Breast epithelium (tissue), 4 donors: ENCODE data around the gene FCRL2. TPM values are rescaled to one million over a fixed set of nuclear protein-coding genes. Genes with fewer than 3 reads are reported as not detected.

Source experiments
- DNase-seq, 2 donors: peaks; one replicate each; pipeline ENCODE4 v3.0.0-alpha.2; 2019; ENCODE audit warnings: low spot score in 2 of 2
- H3K27ac ChIP-seq, 2 donors: fragments of 200-600 bp; sonication (generic) in 1 of 2; one replicate each; pipeline ENCODE4 v1.5.1; 2016 to 2019; ENCODE audit warnings: mild to moderate bottlenecking in 1 of 2
- H3K27me3 ChIP-seq, 2 donors: fragments of 200-600 bp; sonication (generic) in 1 of 2; one replicate each; pipeline versions ENCODE4 v1.5.1 to v1.6.0; 2017 to 2019; ENCODE audit warnings: control low read depth in 1 of 2, mild to moderate bottlenecking in 1 of 2
- H3K36me3 ChIP-seq: fragments of 200-600 bp; one replicate; pipeline ENCODE4 v1.5.1; 2019
- H3K4me1 ChIP-seq, 2 donors: fragments of 200-600 bp; sonication (generic); one replicate each; pipeline ENCODE4 v1.5.1; 2016 to 2019; ENCODE audit warnings: control low read depth in 1 of 2
- H3K4me3 ChIP-seq, 3 donors: fragments of 200-600 bp; sonication (generic); 1 replicate in 2 of 3; 2 replicates in 1 of 3; pipeline ENCODE4 v1.5.1; 2016 to 2019; ENCODE audit warnings: mild to moderate bottlenecking in 3 of 3, moderate library complexity in 2 of 3
- H3K9me3 ChIP-seq, 2 donors: fragments of 200-600 bp; sonication (generic) in 1 of 2; one replicate each; pipeline ENCODE4 v1.5.1; 2016 to 2019; ENCODE audit warnings: control low read depth in 1 of 2
- CTCF ChIP-seq, 3 donors: fragments of 450-650 bp; IDR thresholded peaks; one replicate each; pipeline ENCODE4 v1.5.1; 2016 to 2017; ENCODE audit warnings: antibody characterized with exemption in 3 of 3, mild to moderate bottlenecking in 3 of 3, moderate library complexity in 3 of 3
- POLR2A ChIP-seq: fragments of 450-650 bp; IDR thresholded peaks from one replicate; pipeline ENCODE4 v1.6.1; 2016; ENCODE audit warnings: antibody characterized with exemption, mild to moderate bottlenecking, moderate library complexity
- POLR2AphosphoS5 ChIP-seq, 3 donors: sonication (generic); formaldehyde crosslinking; IDR thresholded peaks; one replicate each; pipeline ENCODE4 v1.6.1; 2017; ENCODE audit warnings: antibody characterized with exemption in 3 of 3
- intact Hi-C: fragments of 100-400 bp; cut with DNase I; formaldehyde crosslinking; loops from one replicate; pipeline ENCODE4 v1.15.1; 2023; ENCODE audit warnings: low total_unique reads
- total RNA-seq, 3 donors: library from RNA; depleted of rRNA; stranded (reverse); fragments of >200 nt; gene quantifications; one replicate each; pipeline ENCODE4 v1.1.0, GENCODE V29; 2016

FCRL2 gene
- total RNA-seq, 3 donors from 2014 or later: under 0.01 to 0.66 (median 0.59) TPM

- H3K4me1 ChIP-seq: no peaks in the 10 kb centered on the region
- H3K4me3 ChIP-seq: no peak overlapping the region
- DNase-seq: no peak
- no peaks in the 10 kb centered on the region for H3K36me3 ChIP-seq
- H3K9me3 ChIP-seq: no peaks in the 10 kb centered on the region
- TF ChIP-seq POLR2A: no peak
- no peak for TF ChIP-seq POLR2AphosphoS5 (IDR thresholded peaks at IDR 0.05)
- no peak for TF ChIP-seq CTCF (IDR thresholded peaks at IDR 0.05)
- intact Hi-C loops: loop anchor here (5.0 kb wide), 1 partner anchor 790 kb away; no protein-coding TSS in a partner anchor
- peaks cover 0 to 3% of the 10 kb centered on the region in 2 donors for H3K27me3 ChIP-seq
- no peak overlapping the region for H3K27ac ChIP-seq
Observed at GRCh38 chr1:157702308-157702825, 74.6 kb downstream of the FCRL2 start.

GRCh38 chr1:157700732-157701131 lies 76.2 kb downstream of the FCRL2 start, which contains the start of gene FCRL3:
FCRL3 (minus strand) TSS chr1:157700769; CDS start chr1:157700489, 280 bp downstream.
- H3K27me3 ChIP-seq: peaks cover 0 to 6% of the 10 kb centered on the region in 2 donors
- intact Hi-C loops: loop anchor here (5.0 kb wide), 1 partner anchor 792 kb away; no protein-coding TSS in a partner anchor
- no peak within 1 kb of the TSS for H3K27ac ChIP-seq
- H3K36me3 ChIP-seq: no peaks in the 10 kb centered on the region
- no peak within 1 kb of the TSS for H3K4me3 ChIP-seq
- H3K4me1 ChIP-seq: no peaks in the 10 kb centered on the region
- no peak for DNase-seq
- TF ChIP-seq POLR2A (no peak), CTCF (IDR thresholded peaks at IDR 0.05) (no peak), POLR2AphosphoS5 (IDR thresholded peaks at IDR 0.05) (no peak)
- no peaks in the 10 kb centered on the region for H3K9me3 ChIP-seq

GRCh38 chr1:157700305-157700704 lies 76.6 kb downstream of the FCRL2 start:
- intact Hi-C loops: loop anchor here (5.0 kb wide), 1 partner anchor 792 kb away; no protein-coding TSS in a partner anchor
- Histone ChIP-seq H3K27ac (no peak overlapping the region), H3K4me1 (no peaks in the 10 kb centered on the region), H3K4me3 (no peak overlapping the region), H3K27me3 (peaks cover 0 to 6% of the 10 kb centered on the region in 2 donors), H3K36me3 (no peaks in the 10 kb centered on the region), H3K9me3 (no peaks in the 10 kb centered on the region)
- no peak for DNase-seq
- TF ChIP-seq POLR2A (no peak), POLR2AphosphoS5 (IDR thresholded peaks at IDR 0.05) (no peak), CTCF (IDR thresholded peaks at IDR 0.05) (no peak)

- DNase-seq: no peak
- intact Hi-C loops: no loop called here
- Histone ChIP-seq H3K27me3 (peaks cover 0 to 6% of the 10 kb centered on the region in 2 donors), H3K9me3 (no peaks in the 10 kb centered on the region), H3K27ac (no peak overlapping the region), H3K36me3 (no peaks in the 10 kb centered on the region), H3K4me1 (no peaks in the 10 kb centered on the region), H3K4me3 (no peak overlapping the region)
- TF ChIP-seq POLR2A: no peak
- no peak for TF ChIP-seq POLR2AphosphoS5 (IDR thresholded peaks at IDR 0.05)
- no peak for TF ChIP-seq CTCF (IDR thresholded peaks at IDR 0.05)
Observed at GRCh38 chr1:157697781-157698569, 79.0 kb downstream of the FCRL2 start.

GRCh38 chr1:157696966-157697628 lies 79.8 kb downstream of the FCRL2 start:
- DNase-seq: no peak
- no peaks in the 10 kb centered on the region for H3K9me3 ChIP-seq
- H3K27ac ChIP-seq: no peak overlapping the region
- H3K4me3 ChIP-seq: no peak overlapping the region
- H3K4me1 ChIP-seq: no peaks in the 10 kb centered on the region
- H3K36me3 ChIP-seq: no peaks in the 10 kb centered on the region
- intact Hi-C loops: no loop called here
- TF ChIP-seq CTCF (IDR thresholded peaks at IDR 0.05) (no peak), POLR2A (no peak), POLR2AphosphoS5 (IDR thresholded peaks at IDR 0.05) (no peak)
- H3K27me3 ChIP-seq: peaks cover 0 to 6% of the 10 kb centered on the region in 2 donors
